DOHH2 (cell line): Measurements from ENCODE around the gene ETS1.

Source experiments
- EZH2phosphoT487 ChIP-seq: fragments of 200-600 bp; sonication (generic); IDR thresholded peaks from 2 replicates; pipeline ENCODE4 v1.6.1; 2017; ENCODE audit warnings: borderline replicate concordance, mild to moderate bottlenecking, antibody characterized with exemption, low read length, moderate library complexity, mixed read lengths
- TF ChIP-seq, protein P1 (sequence below): fragments of 200-600 bp; sonication (generic); IDR thresholded peaks from one replicate; pipeline ENCODE4 v1.5.1; 2014; ENCODE audit warnings: antibody characterized with exemption, mild to moderate bottlenecking, low read depth, low read length; ENCODE audit not compliant: poor library complexity, severe bottlenecking

- TF ChIP-seq, protein P1, sequence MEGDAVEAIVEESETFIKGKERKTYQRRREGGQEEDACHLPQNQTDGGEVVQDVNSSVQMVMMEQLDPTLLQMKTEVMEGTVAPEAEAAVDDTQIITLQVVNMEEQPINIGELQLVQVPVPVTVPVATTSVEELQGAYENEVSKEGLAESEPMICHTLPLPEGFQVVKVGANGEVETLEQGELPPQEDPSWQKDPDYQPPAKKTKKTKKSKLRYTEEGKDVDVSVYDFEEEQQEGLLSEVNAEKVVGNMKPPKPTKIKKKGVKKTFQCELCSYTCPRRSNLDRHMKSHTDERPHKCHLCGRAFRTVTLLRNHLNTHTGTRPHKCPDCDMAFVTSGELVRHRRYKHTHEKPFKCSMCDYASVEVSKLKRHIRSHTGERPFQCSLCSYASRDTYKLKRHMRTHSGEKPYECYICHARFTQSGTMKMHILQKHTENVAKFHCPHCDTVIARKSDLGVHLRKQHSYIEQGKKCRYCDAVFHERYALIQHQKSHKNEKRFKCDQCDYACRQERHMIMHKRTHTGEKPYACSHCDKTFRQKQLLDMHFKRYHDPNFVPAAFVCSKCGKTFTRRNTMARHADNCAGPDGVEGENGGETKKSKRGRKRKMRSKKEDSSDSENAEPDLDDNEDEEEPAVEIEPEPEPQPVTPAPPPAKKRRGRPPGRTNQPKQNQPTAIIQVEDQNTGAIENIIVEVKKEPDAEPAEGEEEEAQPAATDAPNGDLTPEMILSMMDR: no peak
- TF ChIP-seq EZH2phosphoT487: no peak
Measured at GRCh38 chr11:128621601-128622501, 34.5 kb upstream of the ETS1 start.
